Sciatic nerve (tissue), 2 donors: ENCODE measurements around the gene GABRG3. TPM values are rescaled to one million over a fixed set of nuclear protein-coding genes. Genes with fewer than 3 reads are reported as not detected.
A peak's percentile ranks its signal among the peaks of the same experiment; 100 is the strongest.
"Not testable (repeated sequence)": the region's sequence is repeated elsewhere in the genome, so short reads cannot be mapped to it uniquely, and the experiment has no call there.

Experiments
- ATAC-seq: fragments of 200-7000 bp; cut with Tn5 transposase; one replicate; pipeline ENCODE4 v1.9.1; 2020; ENCODE audit warnings: mild to moderate bottlenecking, moderate library complexity
- DNase-seq: peaks from one replicate; pipeline ENCODE4 v3.0.0-alpha.2; 2020; ENCODE audit warnings: low spot score
- intact Hi-C: fragments of 100-400 bp; cut with DNase I; formaldehyde crosslinking; loops from one replicate; pipeline ENCODE4 v1.14.2; 2022
- total RNA-seq: library from RNA; stranded (reverse); fragmentation: NEBNext Ultra II Directional; extraction: Animal tissue kit (Norgen Biotek cat#: 25700); gene quantifications from one replicate; pipeline ENCODE4 v1.2.1, GENCODE V29; 2021
- donor health status: DM: no; HTN: no; CAD: no.
- donor health status: DM: no; HTN: no; CAD: no.

The GABRG3 gene
- total RNA-seq, 1 donor from 2014 or later = not detected

GRCh38 chr15:26981492-26981891 lies 10.5 kb downstream of the GABRG3 start:
- DNase-seq (no peak), ATAC-seq (no peak)

GRCh38 chr15:26983822-26984221 lies 12.8 kb downstream of the GABRG3 start:
- intact Hi-C loops = no loop called here
- ATAC-seq (no peak), DNase-seq (no peak)

More at GRCh38 chr15:26981492-26981891, 10.5 kb downstream of the GABRG3 start:
- intact Hi-C loops = no loop called here

GRCh38 chr15:26985050-26985449 lies 14.1 kb downstream of the GABRG3 start:
- DNase-seq = no peak
- no peak for ATAC-seq
- intact Hi-C loops = no loop called here

- ATAC-seq = no peak
- DNase-seq = no peak
- intact Hi-C loops = no loop called here
Observed at GRCh38 chr15:26996250-26996649, 25.3 kb downstream of the GABRG3 start.

- ATAC-seq, DNase-seq, intact Hi-C loops: not testable (repeated sequence)
Observed at GRCh38 chr15:27003003-27003402, 32.0 kb downstream of the GABRG3 start.

- ATAC-seq, DNase-seq, intact Hi-C loops: not testable (repeated sequence)
Observed at GRCh38 chr15:27004226-27004625, 33.2 kb downstream of the GABRG3 start.

GRCh38 chr15:27017168-27017809 lies 46.3 kb downstream of the GABRG3 start:
- intact Hi-C loops = loop anchor here (10.0 kb wide), 1 partner anchor 1078 kb away; the partner anchor contains the start of gene OCA2
- DNase-seq (peak; percentile 77), ATAC-seq (peak; percentile 86)

GRCh38 chr15:27019687-27020086 lies 48.7 kb downstream of the GABRG3 start:
- ATAC-seq (no peak), DNase-seq (no peak)
- intact Hi-C loops = loop anchor here (10.0 kb wide), 1 partner anchor 1075 kb away; the partner anchor contains the start of gene OCA2

- intact Hi-C loops = no loop called here
- ATAC-seq = no peak
- no peak for DNase-seq
Observed at GRCh38 chr15:27025481-27025966, 54.5 kb downstream of the GABRG3 start.

- intact Hi-C loops = no loop called here
- no peak for ATAC-seq
- no peak for DNase-seq
Observed at GRCh38 chr15:27027229-27027628, 56.2 kb downstream of the GABRG3 start.

GRCh38 chr15:27028858-27029477 lies 58.0 kb downstream of the GABRG3 start:
- DNase-seq (no peak), ATAC-seq (no peak)
- intact Hi-C loops = no loop called here

GRCh38 chr15:27036210-27036609 lies 65.2 kb downstream of the GABRG3 start:
- ATAC-seq = no peak
- no peak for DNase-seq
- intact Hi-C loops = no loop called here

- DNase-seq (no peak), ATAC-seq (no peak)
Observed at GRCh38 chr15:27037501-27037900, 66.5 kb downstream of the GABRG3 start.

GRCh38 chr15:27039152-27039551 lies 68.2 kb downstream of the GABRG3 start:
- intact Hi-C loops = no loop called here
- no peak for DNase-seq
- ATAC-seq = no peak

More at GRCh38 chr15:27037501-27037900, 66.5 kb downstream of the GABRG3 start:
- intact Hi-C loops = no loop called here

- DNase-seq (no peak), ATAC-seq (no peak)
- intact Hi-C loops = no loop called here
Observed at GRCh38 chr15:27042230-27042629, 71.2 kb downstream of the GABRG3 start.

- intact Hi-C loops = no loop called here
- DNase-seq (no peak), ATAC-seq (no peak)
Observed at GRCh38 chr15:27042646-27043045, 71.7 kb downstream of the GABRG3 start.

GRCh38 chr15:27043770-27044169 lies 72.8 kb downstream of the GABRG3 start:
- ATAC-seq (no peak), DNase-seq (no peak)
- intact Hi-C loops = no loop called here

GRCh38 chr15:27045796-27046195 lies 74.8 kb downstream of the GABRG3 start:
- intact Hi-C loops = no loop called here
- ATAC-seq = no peak
- DNase-seq = no peak

GRCh38 chr15:27046880-27047279 lies 75.9 kb downstream of the GABRG3 start:
- ATAC-seq = no peak
- intact Hi-C loops = no loop called here
- no peak for DNase-seq

GRCh38 chr15:27050163-27050562 lies 79.2 kb downstream of the GABRG3 start:
- intact Hi-C loops = no loop called here
- no peak for ATAC-seq
- DNase-seq = no peak
